ENCODE measurements around the gene VEGFA.
A peak's percentile ranks its signal among the peaks of the same experiment; 100 is the strongest.

The VEGFA gene

GRCh38 chr6:43769526-43770371 is at the start of gene VEGFA:
VEGFA (plus strand) TSS chr6:43770211.
- DNase-seq, result peak; percentile 88

- DNase-seq, result no peak
Observed at GRCh38 chr6:43720999-43721398, 49.0 kb upstream of the VEGFA start.

- DNase-seq, result no peak
Observed at GRCh38 chr6:43722920-43723545, 47.0 kb upstream of the VEGFA start.

GRCh38 chr6:43723737-43724295 is 46.2 kb upstream of the VEGFA start:
- peak; percentile 51 for DNase-seq

GRCh38 chr6:43724354-43724753 is 45.7 kb upstream of the VEGFA start:
- DNase-seq, result no peak

DNA sequence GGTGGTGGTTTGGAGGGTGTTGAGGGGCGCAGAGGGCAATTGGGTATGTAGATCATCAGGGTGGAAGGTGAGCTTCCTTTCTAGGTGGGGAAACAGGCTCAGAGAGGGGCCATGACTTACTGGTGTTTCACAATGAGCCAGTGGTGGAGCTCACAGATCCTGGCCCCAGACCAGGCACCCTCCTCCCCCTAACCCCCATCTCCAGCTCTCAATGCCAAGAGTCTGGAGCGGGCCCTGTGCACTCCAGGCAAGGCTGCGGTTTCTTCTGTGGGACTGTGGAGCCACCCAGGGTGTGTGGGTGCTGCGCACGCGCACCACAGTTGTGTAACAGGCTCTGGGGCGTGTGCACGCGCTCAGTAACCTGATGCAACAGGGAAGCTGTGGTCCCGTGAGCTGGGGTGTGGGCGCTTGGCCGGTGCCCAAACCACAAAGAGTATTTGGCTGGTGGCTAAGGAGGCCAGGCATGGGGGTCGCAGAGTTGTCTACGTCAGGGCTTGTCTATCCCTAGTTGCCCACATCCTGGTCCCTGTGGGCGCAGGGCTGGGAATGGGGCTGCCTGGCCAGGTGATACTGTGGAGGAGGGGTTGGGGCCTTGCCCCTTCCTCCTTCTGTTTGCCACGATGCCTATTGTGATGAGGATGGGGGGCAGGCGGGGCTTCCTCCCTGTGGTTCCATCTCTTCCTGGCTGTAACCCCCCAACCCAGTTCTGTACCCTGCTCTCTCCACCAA is 44.9 kb upstream of the VEGFA start:
- peak; percentile 33 for DNase-seq

DNA sequence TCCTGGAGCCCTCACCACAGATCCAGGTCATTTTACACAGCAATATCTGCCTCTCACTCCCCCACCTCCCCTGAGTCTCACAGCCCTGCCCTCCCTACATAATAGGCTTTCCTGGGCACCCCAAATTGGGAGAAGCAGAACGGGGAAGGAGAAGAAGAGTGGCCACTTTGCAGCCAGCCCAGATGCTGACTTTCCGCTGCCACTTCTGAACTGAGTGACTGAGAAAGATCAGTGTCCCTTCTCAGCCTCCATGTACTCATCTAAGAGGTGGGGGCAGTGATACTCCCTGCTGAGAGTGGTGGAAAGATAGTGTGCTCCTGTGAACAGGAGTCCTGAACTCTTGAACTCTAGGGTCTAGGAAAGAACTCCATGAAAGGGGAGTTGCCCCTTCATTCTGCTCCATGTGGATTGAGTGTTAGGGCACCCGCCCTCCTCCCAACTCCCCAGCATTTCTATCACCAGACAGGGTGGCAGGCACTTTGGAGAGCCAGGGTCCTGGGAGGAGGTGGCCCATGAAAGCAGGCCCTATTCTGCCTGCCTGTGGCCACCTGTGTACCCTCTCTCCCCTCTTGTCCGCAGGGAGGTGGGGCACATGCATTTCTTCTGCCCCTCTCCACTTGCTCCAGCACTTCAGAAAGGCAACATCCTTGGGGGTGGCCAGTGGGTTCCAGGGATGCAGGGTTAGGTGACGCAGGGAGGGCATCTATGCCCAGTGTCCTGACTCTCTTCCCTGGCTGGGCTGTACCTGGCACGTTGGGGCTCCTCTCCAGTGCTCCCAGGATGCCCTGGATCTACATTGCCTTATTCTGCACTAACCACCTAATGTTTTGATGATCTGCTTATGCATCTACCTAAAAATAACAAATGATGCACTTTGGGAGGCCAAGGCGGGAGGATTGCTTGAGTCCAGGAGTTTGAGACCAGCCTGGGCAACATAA is 44.1 kb upstream of the VEGFA start:
- no peak for DNase-seq

GRCh38 chr6:43727634-43728033 is 42.4 kb upstream of the VEGFA start:
- DNase-seq, result no peak

- DNase-seq, result no peak
Observed at GRCh38 chr6:43728586-43728985, 41.4 kb upstream of the VEGFA start.

DNA sequence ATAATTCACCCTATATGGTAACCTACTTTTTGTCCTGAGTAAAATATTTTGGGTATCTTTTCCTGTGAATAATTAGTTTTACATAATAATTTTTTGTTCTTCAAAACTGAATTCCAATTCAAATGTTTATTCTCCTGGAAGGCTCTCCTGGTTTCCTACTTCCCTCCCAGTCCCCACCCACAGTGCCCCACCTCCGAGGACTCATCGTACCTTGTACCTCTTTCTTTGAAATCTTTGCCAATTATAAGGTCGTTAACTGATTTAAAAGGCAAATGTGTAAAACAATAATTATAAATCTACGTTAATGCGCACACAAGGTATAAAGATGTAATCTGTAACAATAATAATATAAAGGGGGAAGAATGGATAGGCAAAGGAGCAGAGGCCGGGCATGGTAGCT is 40.5 kb upstream of the VEGFA start:
- DNase-seq, result no peak

- no peak for DNase-seq
Observed at GRCh38 chr6:43730634-43731033, 39.4 kb upstream of the VEGFA start.

- no peak for DNase-seq
Observed at GRCh38 chr6:43733471-43734293, 36.3 kb upstream of the VEGFA start.

- DNase-seq, result no peak
Observed at GRCh38 chr6:43734294-43734665, 35.7 kb upstream of the VEGFA start.

DNA sequence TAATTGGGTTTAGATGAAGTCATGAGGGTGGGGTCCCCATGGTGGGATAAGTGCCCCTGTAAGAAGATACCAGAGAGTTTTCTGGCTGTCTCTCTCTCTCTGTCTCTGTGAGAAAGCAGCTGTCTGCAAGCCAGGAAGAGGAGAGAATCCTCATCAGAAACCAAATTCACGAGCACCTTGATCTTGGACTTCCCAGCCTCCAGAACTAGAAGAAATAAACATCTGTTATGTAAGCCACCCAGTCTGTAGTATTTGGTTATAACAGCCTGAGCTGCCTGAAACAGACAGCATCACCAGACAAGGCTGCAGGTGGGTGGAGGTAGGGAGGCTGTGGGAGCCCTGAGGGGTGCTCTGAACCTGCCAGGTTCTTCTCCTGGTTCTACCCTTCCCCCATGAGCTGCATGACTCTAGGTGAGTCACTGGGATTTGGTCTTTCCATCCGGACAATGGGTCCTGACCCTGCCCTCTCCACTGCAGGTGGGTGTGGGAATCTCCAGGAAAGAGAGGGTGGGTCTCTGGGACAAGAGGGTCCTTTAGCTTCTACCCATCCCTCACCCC is 34.3 kb upstream of the VEGFA start:
- no peak for DNase-seq

- no peak for DNase-seq
Observed at GRCh38 chr6:43736211-43736786, 33.7 kb upstream of the VEGFA start.

DNA sequence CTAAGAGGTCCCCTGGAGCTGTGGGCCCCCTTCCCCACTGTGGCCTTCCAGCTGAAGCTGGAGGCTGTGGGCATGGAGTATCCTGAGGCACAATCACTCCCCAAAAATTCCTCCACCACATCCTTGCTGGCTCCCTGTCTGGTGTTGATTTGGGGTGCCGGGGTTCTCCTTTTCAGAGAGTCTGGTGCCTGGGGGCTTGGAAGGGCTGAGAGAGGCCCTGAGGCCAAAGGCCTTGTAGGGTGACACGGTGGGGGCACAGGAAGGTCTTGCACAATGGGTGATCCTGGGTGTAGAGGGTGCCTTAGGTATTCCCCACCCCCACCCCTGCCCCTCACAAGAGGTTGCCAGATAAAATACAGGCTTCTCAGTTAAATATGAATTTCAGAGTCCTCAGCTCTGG is 33.2 kb upstream of the VEGFA start:
- DNase-seq, result no peak

DNA sequence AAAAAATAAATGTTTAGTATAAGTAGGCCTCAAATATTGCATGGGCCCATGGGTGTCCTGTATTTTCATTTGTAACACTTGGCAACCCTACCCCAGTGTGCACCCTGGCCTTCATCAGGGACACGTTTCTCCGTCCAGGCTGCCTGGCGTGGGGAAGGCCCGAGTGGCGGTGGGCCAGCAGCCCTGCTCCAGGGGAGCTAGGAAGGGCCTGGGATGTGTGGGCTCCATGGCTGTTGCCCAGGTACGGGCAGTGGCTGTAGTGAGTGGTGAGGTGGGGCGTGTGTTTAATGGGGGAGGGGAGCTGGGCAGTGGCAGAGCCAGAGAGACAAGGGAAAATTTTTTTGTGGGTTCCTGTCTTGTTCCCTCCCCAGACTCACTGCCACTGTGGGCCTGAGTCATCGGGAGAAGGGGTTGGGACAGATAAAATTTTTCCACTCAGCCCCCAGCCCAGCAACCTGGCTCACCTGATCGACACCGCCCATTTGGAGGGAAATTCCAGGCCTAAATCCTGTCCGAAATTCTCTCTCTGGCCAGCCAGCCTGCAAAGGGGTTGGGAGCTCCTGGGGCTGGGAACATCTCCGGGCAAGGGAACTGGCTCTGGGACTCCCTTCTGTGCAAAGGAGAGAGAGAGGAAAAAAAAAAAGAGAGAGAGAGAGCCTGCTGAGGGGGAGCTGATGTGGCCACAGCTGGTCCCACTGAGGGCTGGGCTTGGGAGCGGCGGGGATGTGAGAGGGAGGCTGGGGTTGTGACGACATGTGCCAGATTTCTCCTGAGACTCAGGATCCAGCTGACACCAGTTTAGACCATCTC is 32.5 kb upstream of the VEGFA start:
- no peak for DNase-seq

DNA sequence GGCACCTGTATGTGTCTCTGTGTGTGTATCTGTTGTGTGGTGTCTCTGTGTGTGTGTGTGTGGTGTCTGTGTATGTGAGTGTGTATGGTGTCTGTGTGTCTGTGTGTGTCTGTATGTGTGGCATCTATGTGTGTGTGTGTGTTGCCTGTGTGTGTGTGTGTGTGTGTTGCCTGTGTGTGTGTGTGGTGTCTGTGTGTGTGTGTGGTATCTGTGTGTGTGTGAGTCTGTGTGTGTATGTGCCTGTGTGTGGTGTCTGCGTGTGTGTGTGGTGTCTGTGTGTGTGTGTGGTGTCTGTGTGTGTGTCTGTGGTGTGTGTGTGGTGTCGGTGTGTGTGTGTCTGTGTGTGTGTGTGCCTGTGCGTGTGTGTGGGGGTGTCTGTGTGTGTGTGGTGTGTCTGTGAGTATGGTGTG is 31.7 kb upstream of the VEGFA start:
- DNase-seq, result no peak

DNA sequence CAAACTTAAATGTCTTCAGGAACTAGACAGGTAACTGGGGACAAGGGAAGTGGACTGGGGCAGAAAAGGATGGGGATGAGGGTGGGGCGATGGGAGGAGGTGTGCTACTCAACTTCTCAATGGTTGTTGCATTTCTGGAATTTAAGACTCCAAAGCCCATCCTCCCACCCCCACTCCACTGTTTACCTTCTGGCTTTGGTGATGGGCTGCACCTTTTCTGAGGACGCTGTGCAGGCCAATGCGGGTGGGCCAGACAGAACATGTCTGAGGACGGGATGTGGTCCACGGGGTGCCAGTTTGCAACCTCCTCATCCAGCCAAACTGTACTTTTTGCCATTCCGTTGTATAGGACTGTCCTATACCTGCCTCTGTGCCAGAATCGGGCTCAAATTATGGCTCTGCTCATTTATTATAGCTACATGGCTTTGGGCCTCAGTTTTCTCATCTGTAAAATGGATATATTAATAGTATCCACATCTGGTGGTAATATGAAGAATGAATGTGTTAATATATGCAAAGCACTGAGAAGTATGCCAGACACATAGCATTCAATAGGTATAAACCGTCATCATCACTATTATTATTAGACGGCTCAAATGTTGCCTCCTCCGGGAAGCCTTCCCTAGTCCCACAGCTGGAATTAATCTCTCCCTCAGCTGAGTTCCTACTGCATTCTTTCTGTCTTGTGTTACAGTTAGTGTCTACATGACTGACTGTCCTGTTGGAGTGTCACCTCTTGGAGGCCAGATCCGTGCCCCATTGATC is 31.0 kb upstream of the VEGFA start:
- no peak for DNase-seq

Data from DMS 273 treated with DMSO at 0.1 percent for 48 hours (cell line).